HG03558 (cell line): Measurements from ENCODE around the gene GP9.
"Not testable (repeated sequence)": the region's sequence is repeated elsewhere in the genome, so short reads cannot be mapped to it uniquely, and the experiment has no call there.

ENCODE experiments used
- ATAC-seq: cut with Tn5 transposase; IDR thresholded peaks from one replicate; pipeline ENCODE4 v1.9.1; 2021; ENCODE audit warnings: moderate number of reproducible peaks; ENCODE audit not compliant: unreplicated experiment; ENCODE audit errors: extremely low read depth

GP9 gene

GRCh38 chr3:129065720-129066073, 5.1 kb downstream of the GP9 start:
- ATAC-seq = no peak

- ATAC-seq = not testable (repeated sequence)
Measured at GRCh38 chr3:129067719-129068118, 7.1 kb downstream of the GP9 start.

DNA sequence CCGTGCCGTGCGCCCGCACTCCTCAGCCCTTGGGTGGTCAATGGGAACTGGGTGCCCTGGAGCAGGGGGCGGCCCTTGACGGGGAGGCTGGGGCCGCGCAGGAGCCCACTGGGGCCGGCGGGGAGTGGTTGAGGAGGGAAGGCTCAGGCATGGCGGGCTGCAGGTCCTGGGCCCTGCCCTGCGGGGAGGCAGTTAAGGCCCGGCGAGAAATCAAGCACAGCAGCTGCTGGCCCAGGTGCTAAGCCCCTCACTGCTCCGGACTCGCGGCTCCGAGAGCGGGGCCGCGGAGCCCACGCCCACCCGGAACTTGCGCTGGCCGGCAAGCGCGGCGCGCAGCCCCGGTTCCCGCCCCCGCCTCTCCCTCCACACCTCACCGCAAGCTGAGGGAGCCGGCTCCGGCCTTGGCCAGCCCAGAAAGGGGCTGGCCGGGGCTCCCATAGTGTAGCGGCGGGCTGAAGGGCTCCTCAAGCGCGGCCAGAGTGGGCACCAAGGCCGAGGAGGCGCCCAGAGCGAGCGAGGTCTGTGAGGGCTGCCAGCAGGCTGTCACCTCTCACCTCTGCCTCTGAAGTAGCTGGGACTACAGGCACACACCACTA, 7.8 kb downstream of the GP9 start:
- ATAC-seq = no peak

DNA sequence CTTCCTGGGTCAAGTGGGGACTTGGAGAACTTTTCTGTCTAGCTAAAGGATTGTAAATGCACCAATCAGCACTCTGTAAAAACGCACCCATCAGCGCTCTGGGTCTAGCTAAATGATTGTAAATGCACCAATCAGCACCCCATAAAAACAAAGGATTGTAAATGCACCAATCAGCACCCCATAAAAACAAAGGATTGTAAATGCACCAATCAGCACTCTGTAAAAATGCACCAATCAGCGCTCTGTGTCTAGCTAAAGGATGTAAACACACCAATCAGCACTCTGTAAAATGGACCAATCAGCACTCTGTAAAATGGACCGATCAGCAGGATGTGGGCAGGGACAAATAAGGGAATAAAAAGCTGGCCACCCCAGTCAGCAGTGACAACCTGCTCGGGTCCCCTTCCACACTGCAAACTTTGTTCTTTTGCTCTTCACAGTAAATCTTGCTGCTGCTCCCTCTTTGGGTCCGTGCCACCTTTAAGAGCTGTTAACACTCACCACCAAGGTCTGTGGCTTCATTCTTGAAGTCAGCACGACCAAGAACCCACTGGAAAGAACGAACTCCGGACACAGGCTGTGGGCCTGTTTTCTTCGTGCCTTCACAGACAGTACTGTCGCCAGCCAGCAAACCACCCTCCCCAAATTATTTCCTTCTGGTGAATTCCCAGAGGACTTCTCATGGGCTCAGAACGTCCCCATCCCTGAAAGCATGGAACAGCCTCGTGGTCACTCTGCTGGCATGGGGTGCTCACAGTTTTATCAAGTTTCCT, 8.9 kb downstream of the GP9 start:
- ATAC-seq = not testable (repeated sequence)

- ATAC-seq = no peak
Measured at GRCh38 chr3:129070086-129070885, 9.7 kb downstream of the GP9 start.

- ATAC-seq = no peak
Measured at GRCh38 chr3:129077222-129077621, 16.6 kb downstream of the GP9 start.

DNA sequence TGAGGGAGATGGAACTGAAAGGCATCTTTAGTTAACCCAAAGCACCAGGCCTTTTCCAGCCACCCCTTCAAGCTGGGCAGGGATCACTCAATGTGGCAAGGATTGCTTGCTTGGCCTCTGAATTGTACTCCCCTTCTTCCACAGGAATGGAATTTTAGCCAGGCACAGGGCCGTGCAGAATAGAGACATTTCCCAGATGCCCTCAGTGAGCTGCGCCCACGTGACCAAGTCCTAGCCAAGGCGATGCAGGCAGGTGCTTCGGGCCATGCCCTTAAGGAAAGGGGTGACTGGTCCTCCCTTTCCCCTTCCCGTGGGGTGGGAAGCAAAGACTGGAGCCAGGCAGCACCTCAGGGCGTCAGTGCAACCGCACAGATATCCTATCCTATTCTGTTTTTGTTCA, 17.9 kb downstream of the GP9 start:
- ATAC-seq = no peak

GRCh38 chr3:129081503-129081902, 20.9 kb downstream of the GP9 start:
- no peak for ATAC-seq

DNA sequence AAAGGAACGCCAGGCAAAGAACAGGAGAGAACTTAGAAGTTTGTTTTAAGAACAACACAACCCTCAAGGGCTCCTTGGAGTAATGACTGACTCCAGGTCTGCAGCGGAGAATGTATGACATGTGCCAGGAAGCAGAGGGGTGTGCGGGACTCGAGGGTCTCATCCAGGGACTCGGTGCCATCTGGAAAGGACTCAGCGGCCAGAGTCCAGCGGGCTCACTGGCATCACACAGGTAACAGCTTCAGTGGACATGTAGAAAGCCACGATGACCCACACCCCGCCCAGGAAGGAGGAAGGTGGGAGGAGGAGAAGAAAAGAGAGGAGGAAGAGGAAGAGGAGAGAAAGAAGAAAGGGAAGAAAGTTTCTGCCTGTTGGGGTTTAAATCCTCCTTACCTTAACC, 21.4 kb downstream of the GP9 start:
- ATAC-seq = no peak

DNA sequence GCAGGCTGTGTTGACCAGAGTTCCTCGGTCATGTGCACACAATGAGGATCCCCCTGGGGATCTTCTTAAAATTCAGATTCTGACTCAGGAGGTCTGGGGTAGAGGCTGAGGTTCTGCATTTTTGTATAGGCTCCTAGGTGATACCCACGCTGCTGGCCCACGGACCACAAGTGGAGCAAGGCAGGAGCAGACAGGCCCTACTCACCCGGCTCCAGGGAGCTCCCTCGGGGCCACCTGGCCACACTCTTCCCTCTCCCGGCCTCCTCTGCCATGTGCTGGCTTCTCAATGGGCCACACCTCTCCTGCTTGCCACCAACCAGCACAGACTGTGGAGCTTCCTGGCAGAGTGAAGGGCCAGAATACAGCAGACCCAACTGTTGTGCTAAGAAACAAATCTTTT, 23.9 kb downstream of the GP9 start:
- ATAC-seq = no peak

GRCh38 chr3:129085165-129085715, 24.7 kb downstream of the GP9 start:
- no peak for ATAC-seq

DNA sequence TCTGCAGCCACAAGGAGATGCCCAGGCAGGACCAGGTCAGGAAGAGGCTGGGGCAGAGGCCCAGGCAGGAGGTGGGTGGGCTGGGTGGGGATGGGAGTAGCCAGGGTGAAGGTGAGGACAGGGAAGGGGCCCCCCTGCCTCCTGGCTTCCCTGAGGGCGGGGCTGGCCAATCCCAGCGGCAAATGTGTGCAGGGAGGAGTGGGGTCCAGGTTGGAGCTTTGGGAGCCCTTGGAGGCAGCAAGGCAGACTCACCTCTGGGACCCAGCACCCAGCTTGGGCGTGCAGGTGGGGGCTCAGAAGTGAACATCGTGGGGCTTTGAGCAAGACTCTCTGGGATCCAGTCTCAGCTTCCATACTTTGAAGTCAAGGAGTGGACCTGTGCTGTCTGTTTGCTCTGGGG, 25.2 kb downstream of the GP9 start:
- no peak for ATAC-seq

- no peak for ATAC-seq
Measured at GRCh38 chr3:129087138-129087702, 26.6 kb downstream of the GP9 start.

- not testable (repeated sequence) for ATAC-seq
Measured at GRCh38 chr3:129087904-129088303, 27.3 kb downstream of the GP9 start.

- not testable (repeated sequence) for ATAC-seq
Measured at GRCh38 chr3:129088312-129088711, 27.7 kb downstream of the GP9 start.

DNA sequence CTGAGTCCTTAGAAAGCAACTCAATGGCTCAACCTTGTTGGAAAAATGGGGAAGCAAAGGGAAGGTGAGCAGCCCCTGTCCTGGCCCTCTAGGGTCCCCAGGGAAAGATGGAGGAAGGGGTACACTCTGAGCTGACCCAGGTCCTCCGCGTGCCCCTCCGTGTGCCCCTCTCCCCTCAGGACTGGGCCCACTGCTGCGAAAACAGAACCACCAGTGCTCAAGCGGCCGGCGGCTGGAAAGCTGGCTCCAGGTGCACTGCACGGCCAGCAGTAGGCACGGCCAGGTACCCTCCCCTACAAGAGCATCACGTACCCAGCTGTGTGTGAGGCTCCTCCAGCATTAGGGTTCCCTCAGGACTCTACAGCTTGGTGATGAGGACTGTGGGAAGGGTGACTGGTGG, 34.7 kb downstream of the GP9 start:
- ATAC-seq = no peak

DNA sequence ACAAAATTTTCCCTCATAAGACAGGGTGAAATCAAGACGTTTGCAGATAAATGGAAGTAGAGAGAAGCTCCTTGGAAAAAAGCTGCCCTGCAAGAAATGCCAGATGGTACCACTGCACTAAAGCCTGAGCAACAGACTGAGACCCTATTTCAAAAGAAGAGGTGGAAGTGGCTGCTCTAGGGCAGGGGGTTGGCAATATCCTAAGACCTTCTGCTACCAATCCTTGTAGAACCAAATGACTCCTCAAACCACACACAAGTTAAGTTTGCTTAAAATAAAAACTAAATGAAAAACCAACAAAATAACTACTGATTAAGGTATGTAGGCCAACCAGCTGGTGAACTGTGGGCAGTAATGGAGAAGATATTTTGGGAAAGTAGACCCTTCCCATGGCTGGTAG, 39.7 kb downstream of the GP9 start:
- ATAC-seq = no peak

GRCh38 chr3:129101370-129102138, 41.0 kb downstream of the GP9 start:
- no peak for ATAC-seq

DNA sequence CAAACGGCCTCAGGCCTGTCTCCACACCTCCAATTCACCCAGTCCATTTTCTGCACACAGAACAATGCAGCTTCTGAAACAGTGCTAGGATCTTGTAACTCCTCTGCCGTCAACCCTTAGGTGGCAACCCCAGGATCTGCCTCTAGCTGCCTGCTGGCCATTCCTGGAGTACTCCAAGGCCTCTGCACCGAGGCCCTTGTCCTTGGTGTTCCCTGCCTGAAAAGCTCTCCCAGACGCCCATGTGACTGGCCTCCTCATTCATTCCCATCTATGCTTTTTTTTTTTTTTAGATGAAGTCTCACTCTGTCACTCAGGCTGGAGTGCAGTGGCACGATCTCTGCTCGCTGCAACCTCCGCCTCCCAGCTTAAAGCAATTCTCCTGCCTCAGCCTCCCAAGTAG, 42.7 kb downstream of the GP9 start:
- ATAC-seq = no peak

- ATAC-seq = no peak
Measured at GRCh38 chr3:129104051-129104450, 43.5 kb downstream of the GP9 start.
